ENCODE measurements around the gene LRRC66. TPM values are rescaled to one million over a fixed set of nuclear protein-coding genes. Genes with fewer than 3 reads are reported as not detected.

The LRRC66 gene
- total RNA-seq, 1 experiment from 2014 or later, result 0.24 TPM

- Histone ChIP-seq H3K79me2 (ENCODE audit: low read depth) (no peaks in the 10 kb centered on the region), H3K36me3 (ENCODE audit: low read depth) (no peaks in the 10 kb centered on the region), H3K9me3 (ENCODE audit: insufficient read depth, low read depth) (no peaks in the 10 kb centered on the region), H3K4me1 (replicated peaks; ENCODE audit: insufficient read depth) (no peaks in the 10 kb centered on the region), H3K4me3 (no peak overlapping the region), H3K27ac (no peak overlapping the region), H3K4me2 (no peak overlapping the region), H4K20me1 (ENCODE audit: insufficient read depth) (no peaks in the 10 kb centered on the region), H3F3A (ENCODE audit: insufficient read depth, low read depth) (no peaks in the 10 kb centered on the region), H3K9me2 (ENCODE audit: insufficient read depth) (no peaks in the 10 kb centered on the region), H3K27me3 (ENCODE audit: insufficient read depth, low read depth) (no peaks in the 10 kb centered on the region), H2AFZ (no peak overlapping the region)
- intact Hi-C loops (cut with micrococcal nuclease; ENCODE audit: unreplicated experiment), result no loop called here
- ChIA-PET CTCF (no interaction called here), POLR2A (ENCODE audit: unreplicated experiment) (no interaction called here)
- DNase-seq, result no peak
- no peak for TF ChIP-seq EZH2 (IDR thresholded peaks at IDR 0.05; ENCODE audit: low read depth)
- TF ChIP-seq, protein P1, sequence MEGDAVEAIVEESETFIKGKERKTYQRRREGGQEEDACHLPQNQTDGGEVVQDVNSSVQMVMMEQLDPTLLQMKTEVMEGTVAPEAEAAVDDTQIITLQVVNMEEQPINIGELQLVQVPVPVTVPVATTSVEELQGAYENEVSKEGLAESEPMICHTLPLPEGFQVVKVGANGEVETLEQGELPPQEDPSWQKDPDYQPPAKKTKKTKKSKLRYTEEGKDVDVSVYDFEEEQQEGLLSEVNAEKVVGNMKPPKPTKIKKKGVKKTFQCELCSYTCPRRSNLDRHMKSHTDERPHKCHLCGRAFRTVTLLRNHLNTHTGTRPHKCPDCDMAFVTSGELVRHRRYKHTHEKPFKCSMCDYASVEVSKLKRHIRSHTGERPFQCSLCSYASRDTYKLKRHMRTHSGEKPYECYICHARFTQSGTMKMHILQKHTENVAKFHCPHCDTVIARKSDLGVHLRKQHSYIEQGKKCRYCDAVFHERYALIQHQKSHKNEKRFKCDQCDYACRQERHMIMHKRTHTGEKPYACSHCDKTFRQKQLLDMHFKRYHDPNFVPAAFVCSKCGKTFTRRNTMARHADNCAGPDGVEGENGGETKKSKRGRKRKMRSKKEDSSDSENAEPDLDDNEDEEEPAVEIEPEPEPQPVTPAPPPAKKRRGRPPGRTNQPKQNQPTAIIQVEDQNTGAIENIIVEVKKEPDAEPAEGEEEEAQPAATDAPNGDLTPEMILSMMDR (conservative IDR thresholded peaks at IDR 0.05), result no peak
- BruUV-seq (replicated peaks), result no TSS peak
These were observed 7.5 kb downstream of the LRRC66 start for GRCh38 chr4:52012651-52013050.

DNA sequence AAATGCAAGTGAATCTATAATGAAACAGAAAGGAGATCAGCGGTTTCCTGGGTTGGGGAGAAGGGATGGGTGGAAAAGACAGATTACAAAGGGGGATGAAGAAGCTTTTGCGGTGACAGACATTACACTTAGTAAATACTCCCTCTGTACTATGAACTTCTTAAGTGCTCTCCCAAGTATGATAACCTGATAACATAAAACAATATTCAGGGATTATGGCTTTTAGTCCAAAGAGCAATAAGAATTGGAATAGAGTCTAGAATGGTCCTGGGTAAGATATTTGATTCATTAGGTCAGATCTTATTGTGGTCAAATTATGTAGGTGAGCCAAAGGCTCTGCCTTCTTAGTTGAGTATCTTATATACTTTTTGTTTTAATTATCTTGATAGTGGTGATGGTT lies 9.2 kb downstream of the LRRC66 start:
- Histone ChIP-seq H4K20me1 (ENCODE audit: insufficient read depth) (no peaks in the 10 kb centered on the region), H3K4me1 (replicated peaks; ENCODE audit: insufficient read depth) (no peaks in the 10 kb centered on the region), H3F3A (ENCODE audit: insufficient read depth, low read depth) (no peaks in the 10 kb centered on the region), H3K9me3 (ENCODE audit: insufficient read depth, low read depth) (no peaks in the 10 kb centered on the region), H3K27me3 (ENCODE audit: insufficient read depth, low read depth) (no peaks in the 10 kb centered on the region), H3K79me2 (ENCODE audit: low read depth) (no peaks in the 10 kb centered on the region), H3K27ac (no peak overlapping the region), H2AFZ (no peak overlapping the region), H3K36me3 (ENCODE audit: low read depth) (no peaks in the 10 kb centered on the region), H3K4me2 (no peak overlapping the region), H3K9me2 (ENCODE audit: insufficient read depth) (no peaks in the 10 kb centered on the region), H3K4me3 (no peak overlapping the region)
- CTCF ChIA-PET, result no interaction called here
- no peak for TF ChIP-seq EZH2 (IDR thresholded peaks at IDR 0.05; ENCODE audit: low read depth)
- TF ChIP-seq, protein P1 (conservative IDR thresholded peaks at IDR 0.05), result no peak
- POLR2A ChIA-PET (ENCODE audit: unreplicated experiment), result no interaction called here
- intact Hi-C loops (cut with micrococcal nuclease; ENCODE audit: unreplicated experiment), result no loop called here
- DNase-seq, result no peak
- BruUV-seq (replicated peaks), result no TSS peak

DNA sequence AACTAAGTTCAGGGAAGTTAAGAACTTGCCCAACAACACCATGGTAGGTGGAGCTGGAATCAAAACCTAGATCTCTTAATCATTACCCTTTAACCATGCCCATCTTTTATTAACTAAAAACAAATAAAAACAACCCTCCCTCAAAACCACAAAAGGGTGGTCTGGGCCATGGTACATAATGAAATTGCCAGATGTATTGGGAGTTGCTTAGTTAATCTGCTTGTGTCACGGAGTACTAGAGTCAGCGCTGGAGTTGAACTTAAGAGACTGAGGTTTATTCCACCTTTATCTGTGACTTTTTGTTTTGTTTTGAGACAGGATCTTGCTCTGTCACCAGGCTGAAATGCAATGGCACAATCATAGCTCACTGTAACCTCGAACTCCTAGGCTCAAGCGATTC lies 13.3 kb downstream of the LRRC66 start:
- H2AFZ ChIP-seq, result no peak overlapping the region
- no peak for DNase-seq
- H3K4me3 ChIP-seq, result no peak overlapping the region
- no TSS peak for BruUV-seq (replicated peaks)
- H3K27me3 ChIP-seq (ENCODE audit: insufficient read depth, low read depth), result no peaks in the 10 kb centered on the region
- ChIA-PET POLR2A (ENCODE audit: unreplicated experiment) (no interaction called here), CTCF (no interaction called here)
- no peaks in the 10 kb centered on the region for H4K20me1 ChIP-seq (ENCODE audit: insufficient read depth)
- H3K4me1 ChIP-seq (replicated peaks; ENCODE audit: insufficient read depth), result peaks cover 2% of the 10 kb centered on the region; the same call in 1 of the 2 replicates
- H3K4me2 ChIP-seq, result no peak overlapping the region
- intact Hi-C loops (cut with micrococcal nuclease; ENCODE audit: unreplicated experiment), result no loop called here
- no peaks in the 10 kb centered on the region for H3K9me2 ChIP-seq (ENCODE audit: insufficient read depth)
- no peak overlapping the region for H3K27ac ChIP-seq
- TF ChIP-seq, protein P1 (conservative IDR thresholded peaks at IDR 0.05), result no peak
- TF ChIP-seq EZH2 (IDR thresholded peaks at IDR 0.05; ENCODE audit: low read depth), result no peak
- H3F3A ChIP-seq (ENCODE audit: insufficient read depth, low read depth), result no peaks in the 10 kb centered on the region
- H3K79me2 ChIP-seq (ENCODE audit: low read depth), result no peaks in the 10 kb centered on the region
- no peaks in the 10 kb centered on the region for H3K36me3 ChIP-seq (ENCODE audit: low read depth)
- no peaks in the 10 kb centered on the region for H3K9me3 ChIP-seq (ENCODE audit: insufficient read depth, low read depth)

Measured in PC-9 (cell line).